SW480 (cell line): ENCODE data around the gene C1QB.

Source experiments
- DNase-seq: peaks from one replicate; pipeline ENCODE4 v3.0.0-alpha.2; 2016; ENCODE audit warnings: low spot score

The C1QB gene, protein sequence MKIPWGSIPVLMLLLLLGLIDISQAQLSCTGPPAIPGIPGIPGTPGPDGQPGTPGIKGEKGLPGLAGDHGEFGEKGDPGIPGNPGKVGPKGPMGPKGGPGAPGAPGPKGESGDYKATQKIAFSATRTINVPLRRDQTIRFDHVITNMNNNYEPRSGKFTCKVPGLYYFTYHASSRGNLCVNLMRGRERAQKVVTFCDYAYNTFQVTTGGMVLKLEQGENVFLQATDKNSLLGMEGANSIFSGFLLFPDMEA

DNA sequence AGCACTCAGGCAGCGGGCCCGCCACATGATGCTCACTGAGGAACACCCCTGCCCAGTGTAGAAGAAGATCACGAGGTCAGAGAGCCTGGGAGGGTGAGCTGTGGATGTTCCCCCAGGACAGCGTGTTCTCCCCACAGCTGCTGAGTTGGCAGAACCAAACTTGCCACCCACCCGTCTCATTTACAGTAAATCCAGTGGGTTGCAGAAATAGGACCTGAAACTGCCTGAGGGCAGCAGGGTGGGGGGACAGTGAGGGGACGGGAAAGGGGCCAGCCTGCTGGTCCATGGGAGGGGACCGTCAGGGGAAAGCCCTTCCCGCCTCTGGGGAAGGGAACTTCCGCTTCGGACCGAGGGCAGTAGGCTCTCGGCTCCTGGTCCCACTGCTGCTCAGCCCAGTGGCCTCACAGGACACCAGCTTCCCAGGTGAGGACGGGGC is at the start of gene C1QB:
C1QB (plus strand) TSS at position 356 of the 436 bp plus-strand sequence. CDS start 6,227 bp downstream, outside the sequence.
- no peak for DNase-seq

GRCh38 chr1:22606161-22606560 is 46.9 kb upstream of the C1QB start:
- no peak for DNase-seq

DNA sequence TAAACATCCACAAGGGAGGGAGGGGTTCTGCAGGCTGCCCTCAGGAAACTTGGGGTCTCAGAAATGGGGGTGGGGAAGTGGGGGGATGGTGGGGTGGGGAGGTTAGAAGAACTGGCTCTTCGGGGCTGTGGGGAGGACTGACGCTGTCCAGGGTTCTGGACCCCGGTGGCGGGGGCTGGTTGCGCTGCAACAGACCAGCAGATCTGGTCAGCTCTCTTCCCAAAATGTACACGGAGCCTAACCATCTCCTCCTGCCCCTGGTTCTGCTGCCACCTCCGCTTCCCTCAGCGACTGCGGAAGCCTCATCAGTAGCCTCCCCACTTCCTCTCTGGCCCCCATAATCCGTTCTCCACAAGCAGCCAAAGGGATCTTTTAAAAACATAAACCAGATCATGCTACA is 45.9 kb upstream of the C1QB start:
- DNase-seq, result no peak

DNA sequence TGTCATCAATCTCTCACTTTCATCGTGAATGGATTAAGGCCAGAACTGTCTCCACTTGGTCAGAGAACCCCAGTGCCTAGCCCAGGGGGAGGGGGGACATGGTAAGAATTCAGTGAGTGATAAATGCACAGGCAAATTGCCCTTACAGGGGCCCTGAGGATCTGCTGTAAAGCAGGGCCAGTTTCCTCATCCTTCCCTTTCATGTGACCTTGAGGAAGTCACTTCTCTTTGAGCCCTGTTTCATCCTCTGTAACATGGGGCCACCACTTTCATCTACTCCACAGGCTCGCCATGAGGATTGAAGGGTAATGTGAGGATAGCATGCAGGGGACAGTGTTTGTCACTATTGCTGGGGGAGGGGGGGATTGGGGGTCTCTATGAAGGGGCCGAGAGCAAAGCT is 44.7 kb upstream of the C1QB start:
- DNase-seq, result no peak

GRCh38 chr1:22609291-22609690 is 43.7 kb upstream of the C1QB start:
- no peak for DNase-seq

- peak; percentile 44 for DNase-seq
These were observed 41.5 kb upstream of the C1QB start for GRCh38 chr1:22611530-22611947.

GRCh38 chr1:22612671-22613571 is 40.1 kb upstream of the C1QB start:
- DNase-seq, result no peak

DNA sequence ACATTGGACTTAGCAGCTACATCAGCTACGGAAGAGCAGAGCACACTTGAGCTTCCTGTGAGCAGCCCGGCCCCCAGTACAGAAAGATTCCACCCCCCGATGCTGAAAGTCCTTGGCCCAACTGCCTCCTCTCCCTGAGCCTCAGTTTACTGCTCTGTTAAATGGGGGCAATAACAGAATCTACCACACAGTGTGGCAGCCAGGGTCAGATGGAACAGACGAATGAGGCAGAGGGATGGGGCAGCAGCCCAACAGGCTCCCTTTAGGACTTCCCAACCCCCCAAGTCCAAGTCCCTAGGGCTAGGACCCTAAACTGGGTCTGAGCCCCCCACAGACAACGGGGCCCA is 39.5 kb upstream of the C1QB start:
- no peak for DNase-seq

GRCh38 chr1:22613951-22614350 is 39.1 kb upstream of the C1QB start:
- no peak for DNase-seq

DNA sequence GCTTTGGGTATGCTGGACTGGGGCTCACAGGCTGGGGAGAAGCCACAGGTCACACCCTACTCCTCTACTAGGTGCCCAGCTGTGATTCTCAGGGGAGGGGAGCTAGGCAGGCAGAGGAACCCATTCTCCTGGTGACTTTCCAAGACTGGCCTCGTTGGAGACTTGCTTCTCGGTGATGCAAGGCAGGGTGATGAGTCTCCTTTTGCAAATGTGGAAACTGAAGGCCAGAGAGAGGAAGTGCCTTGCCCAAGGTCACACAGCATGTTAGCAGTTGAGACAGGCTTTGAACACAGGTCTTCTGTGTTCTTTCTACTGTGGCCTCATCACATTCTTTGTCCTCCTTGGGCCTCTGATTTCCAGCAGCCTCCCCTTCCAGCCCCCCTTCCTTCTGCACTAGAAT is 37.1 kb upstream of the C1QB start:
- DNase-seq, result no peak

DNA sequence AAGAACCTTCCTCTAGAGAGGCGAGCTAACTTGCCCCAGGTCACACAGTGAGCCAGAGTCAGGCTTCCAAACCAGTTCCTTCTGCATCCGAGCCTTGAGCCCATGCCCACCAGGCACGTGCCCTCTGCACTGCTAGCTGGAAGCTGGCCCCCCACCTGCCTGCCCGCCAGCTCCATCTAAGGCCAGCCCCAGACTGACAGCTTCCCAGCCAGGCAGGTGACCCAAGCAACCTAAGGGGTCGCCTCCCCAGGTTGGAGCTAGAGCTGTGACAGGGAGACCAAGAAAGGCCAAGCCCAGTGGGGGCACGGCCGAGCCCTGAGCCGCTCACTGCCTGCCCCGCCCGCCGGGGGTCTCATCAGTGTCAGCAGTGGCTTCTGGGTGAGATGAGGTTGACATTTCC is 36.5 kb upstream of the C1QB start:
- no peak for DNase-seq

DNA sequence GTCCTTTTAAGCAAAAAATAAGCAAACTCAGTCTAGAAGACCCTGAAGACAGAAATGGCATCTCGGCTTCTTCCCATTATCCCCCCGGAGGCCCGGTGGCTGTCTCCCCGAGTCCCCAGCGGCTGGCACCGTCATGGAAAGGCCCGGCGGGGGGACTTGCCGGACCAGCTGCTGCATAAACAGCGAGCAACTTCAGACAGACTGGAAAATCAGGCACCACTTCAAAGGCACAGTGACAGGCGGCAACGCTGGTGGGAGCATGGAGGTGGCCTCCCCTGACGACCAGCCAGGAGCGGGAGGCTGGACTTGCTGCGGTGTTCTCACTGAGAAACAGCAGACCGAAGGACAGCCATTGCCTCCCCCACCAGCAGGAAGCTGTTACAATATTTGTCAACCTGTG is 35.0 kb upstream of the C1QB start:
- no peak for DNase-seq

- peak; percentile 45 for DNase-seq
These were observed 33.8 kb upstream of the C1QB start for GRCh38 chr1:22619252-22619651.

- no peak for DNase-seq
These were observed 33.2 kb upstream of the C1QB start for GRCh38 chr1:22619798-22620197.

GRCh38 chr1:22621761-22622160 is 31.3 kb upstream of the C1QB start:
- no peak for DNase-seq

GRCh38 chr1:22625262-22625925 is 27.6 kb upstream of the C1QB start:
- no peak for DNase-seq

DNA sequence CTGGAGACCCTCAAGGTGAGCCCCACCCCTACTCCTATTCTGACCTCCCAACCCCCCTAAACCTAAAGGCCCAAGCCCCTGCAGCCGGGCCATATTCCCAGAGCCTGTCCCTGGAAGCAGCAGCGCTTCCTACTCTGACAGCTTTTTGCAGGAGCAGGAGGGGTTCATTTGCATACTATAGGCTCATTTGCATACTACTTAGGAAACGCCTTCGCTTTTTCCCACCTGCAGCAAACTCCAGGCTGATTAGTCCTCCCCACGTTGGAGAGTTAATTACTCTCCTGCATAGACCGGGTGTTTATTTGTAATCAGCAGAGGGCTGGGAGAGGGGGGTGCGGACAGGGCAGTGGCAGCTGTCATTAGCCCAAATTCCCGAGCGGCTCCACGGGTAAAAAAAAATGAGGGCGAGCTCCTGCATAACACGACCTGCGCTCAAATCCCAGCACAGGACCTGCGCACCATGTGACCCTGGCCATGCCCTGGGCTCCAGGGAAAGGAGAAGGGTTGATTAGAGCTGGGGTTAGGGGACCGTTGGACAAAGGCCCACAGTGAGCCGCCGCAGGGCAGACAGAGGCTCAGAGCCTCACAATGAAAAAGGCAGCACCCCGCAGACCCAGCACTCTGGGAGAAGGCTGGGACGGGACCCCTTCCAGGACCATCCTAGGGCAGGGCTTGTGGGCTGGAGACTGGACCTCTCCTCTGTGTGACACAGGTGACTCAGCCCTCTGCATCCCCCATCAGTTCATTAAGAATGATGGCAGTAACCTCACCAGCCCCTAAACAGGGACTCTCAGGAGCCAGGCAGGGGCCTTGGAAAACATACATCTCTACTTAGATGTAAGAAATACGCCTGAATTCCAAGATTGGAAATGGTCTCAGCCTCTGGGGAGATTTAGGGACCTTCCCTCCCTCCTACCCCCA is 26.5 kb upstream of the C1QB start:
- no peak for DNase-seq

DNA sequence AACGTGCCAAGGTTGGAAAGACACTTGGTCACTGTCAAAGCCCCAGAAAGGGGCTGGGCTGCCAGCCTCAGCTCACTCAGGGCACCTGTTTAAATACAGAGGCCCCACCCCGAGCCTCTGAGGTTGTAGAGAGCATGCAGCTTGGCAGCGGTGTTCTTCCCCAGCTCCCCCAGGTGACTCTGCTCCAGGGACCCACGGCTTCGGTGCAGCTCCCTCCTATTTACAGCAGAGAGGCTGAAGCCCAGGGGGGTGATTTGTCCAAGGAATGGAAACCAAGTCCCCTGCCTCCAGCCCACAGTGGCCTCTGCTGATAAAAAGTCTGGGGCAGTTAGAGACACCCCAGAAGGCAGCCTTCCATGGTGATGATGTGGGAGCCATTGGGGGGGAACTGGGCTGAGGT is 25.7 kb upstream of the C1QB start:
- no peak for DNase-seq

DNA sequence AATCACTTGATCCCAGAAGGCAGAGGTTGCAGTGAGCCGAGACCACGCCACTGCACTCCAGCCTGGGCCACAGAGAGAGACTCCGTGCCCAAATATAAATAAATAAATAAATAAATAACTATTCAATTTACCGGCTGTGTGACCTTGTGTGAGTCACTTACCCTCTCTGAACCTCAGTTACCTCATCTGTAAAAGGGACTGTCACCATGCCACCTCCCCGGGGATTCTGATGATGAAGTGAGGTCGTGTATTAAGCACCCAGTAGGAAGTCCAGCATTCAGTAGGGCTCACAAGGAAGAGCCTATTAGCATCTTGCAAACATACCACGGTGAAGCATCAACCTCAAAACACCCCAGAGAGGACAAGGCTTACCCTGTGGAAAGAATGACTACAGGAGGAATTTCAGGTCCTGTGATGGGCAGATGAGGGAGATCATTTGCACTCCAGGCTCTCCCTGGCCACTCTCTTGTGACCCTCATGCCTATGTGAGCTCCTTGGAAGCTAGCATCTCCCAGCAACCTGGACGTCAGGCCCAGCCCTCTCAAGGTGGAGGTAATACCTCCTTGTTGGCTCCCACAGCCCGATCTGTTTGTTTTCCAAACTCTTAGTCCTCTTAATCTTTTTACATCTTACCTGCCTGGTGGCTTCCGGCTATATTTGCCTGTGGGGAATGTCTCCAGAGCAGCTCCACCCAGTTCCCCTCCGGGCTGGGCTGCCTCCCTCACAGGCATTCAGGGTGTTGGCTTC is 24.2 kb upstream of the C1QB start:
- DNase-seq, result no peak

- DNase-seq, result no peak
These were observed 23.1 kb upstream of the C1QB start for GRCh38 chr1:22629886-22630285.
